Activated CD8-positive, alpha-beta memory T cell treated with anti-CD3 and anti-CD28 coated beads for 4 hours (primary cell): ENCODE measurements around the gene STX1A.

Experiments
- DNase-seq, 2 donors: peaks; one replicate each; pipeline ENCODE4 v3.0.0-alpha.2; 2020; ENCODE audit warnings: low read depth in 2 of 2

The STX1A gene

DNA sequence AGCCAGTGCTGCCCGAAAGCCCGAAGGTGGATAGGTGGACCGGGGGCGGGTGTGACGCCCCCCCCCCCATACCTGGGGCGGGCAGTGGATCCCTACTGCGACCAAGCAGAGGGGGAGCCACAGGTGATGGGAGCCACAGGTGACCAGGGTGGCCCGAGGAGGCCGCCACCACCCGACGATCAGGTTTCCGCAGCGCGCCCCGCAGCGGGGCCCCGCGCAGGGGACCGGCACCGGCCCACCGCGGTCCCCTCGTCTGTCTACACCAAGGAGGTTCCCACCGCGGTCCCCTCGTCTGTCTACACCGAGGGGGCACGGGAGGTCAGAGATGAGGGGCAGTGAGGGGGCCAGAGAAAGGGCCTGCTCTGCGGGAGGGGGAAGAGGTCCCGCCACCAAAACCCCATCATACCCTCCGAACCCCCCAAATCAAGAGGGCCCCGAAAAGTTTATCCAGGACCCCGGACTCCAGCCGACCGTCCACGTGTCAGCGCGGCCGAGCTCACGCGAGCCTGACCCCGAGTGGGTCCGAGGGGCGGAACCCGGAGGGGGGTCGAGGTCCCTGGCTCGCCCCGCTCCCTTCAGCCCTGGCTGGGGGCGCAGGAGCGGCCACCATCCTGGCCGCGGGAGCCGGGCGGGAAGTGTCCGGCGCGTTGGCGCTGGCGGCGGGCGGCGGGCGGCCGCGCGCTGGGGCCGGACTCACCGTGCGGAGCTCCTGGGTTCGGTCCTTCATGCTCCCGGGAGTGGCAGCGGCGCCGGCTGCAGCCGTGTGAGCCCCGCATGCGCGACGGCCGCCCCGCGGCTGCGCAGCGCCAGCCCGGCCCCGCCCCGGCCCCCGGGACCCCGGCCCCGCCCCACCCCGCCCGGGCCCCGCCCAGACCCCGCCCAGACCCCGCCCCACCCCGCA is at the start of gene STX1A:
STX1A (minus strand) TSS at position 765 of the 901 bp plus-strand sequence; CDS start at position 727, 38 bp downstream.
- DNase-seq = peak; percentile 31 to 50

DNA sequence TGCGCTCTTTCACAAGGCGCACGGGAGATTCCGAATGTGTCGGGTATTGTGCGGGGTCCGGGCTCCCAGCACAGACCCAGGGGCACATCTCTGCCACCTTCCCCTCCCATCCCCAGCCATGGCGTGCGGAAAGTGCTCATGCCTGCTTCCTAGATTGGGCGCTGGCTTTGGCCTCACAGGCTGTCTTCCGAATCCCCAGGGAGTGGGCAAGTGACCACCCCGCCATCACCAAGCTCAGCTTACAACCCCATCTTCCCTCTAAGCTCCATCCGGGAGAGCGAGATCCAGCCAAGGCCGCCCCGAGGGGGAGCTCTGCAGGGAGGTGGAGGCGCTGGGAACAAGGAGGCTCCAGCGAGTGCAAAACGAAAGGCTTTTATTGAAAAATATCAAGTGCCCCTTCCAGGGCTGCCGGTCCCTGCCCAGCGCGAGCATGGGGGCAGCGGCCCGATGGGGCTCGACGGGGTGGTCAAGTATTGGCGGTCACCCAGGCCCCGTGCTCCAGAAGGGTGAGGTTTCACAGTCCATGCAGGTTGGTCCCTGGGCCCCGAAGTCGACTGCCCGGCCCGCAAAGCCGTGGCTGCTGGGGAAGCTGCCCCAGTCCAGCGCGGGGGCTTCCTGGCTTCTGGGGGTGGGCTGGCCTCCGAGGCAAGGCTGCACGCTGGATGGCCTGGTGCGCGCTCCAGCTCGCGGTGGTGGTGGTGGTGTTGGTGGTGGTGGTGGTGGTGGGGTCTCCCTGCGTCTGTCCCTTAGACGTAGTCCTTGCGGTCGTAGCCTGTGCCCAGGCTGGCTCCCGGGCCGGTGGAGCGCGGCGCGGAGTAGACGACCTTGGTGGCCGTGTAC is 49.4 kb upstream of the STX1A start:
- DNase-seq = no peak

DNA sequence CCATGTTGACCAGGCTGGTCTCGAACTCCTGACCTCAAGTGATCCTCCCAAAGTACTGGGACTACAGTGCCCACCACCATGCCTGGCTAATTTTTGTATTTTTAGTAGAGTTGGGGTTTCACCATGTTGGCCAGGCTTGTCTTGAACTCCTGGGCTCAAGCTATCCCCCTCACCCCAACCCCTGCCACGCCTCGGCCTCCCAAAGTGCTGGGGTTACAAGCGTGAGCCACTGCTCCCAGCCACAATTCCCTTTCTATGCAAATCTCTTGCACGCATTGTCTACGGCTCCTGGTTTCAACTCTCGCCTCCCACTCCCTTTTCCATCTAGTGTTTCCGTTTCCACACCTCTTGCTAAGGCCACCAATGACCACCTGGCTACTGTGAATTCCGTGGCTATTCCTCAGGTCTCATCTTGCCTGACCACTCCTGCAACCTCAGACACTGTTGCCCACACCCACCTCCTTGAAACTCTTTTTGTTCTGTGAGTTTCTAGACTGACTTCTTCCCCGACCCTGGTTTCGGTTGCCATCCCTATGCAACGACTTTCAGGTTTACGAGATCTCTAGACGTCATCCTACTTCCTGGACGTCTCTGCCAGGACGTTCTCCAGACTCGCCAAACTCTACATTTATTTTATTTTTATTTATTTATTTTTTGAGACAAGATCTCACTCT is 47.2 kb upstream of the STX1A start:
- DNase-seq = no peak

DNA sequence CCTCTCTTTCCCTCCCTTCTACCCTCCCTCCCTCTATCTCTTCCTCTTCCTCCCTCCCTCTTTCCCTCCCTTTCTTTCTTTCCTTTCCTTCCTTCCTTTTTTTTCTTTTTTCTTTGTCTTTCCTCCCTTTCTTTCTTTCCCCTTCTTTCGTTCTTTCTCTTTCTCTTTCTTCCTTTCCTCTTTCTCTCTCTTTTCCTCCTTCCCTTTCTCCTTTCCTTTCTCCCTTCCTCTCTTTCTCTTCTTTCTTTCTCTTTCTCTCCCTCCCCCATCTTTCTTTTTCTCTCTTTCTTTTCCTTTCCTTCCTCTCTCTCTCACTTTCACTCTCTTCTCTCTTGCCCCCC is 43.2 kb upstream of the STX1A start:
- DNase-seq = no peak

DNA sequence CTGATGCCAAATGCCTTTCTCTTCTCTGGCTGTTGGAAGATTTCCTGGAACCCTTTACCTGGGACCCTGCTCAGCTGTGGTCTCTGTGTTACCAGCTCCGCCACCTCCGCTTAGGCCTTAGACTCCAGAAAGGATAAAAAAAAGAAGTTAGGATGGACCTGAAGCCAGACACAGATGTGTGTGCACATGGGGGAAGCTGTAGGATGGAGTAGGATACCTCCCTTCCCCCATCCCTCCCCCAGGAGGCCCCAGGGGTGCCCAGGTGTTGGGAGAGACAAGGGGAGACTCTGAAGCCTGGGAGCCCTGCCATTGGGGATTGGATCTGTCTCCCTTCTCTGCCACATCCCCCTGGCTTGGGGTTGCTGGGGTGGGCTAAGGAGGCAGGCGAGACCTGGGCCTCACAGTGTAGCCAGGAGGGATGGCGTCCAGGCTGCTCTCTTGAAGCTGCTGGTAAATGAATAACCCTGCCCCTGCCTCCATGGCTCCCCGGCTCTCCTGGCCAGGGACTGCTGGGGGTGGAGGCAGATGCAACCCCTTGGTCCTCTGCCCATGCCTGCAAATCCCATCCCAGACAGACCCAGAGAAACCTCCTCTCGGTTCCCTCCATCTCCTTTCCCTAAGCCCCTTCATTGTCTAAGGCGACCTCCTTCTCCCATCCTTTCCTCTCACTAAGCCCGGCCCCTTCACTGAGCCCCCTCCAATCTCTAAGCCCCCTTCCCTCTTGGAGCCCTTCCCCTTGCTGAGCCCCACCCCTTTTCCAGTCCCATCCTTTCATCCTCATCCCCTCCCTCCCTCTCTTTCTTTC is 42.6 kb upstream of the STX1A start:
- no peak for DNase-seq

DNA sequence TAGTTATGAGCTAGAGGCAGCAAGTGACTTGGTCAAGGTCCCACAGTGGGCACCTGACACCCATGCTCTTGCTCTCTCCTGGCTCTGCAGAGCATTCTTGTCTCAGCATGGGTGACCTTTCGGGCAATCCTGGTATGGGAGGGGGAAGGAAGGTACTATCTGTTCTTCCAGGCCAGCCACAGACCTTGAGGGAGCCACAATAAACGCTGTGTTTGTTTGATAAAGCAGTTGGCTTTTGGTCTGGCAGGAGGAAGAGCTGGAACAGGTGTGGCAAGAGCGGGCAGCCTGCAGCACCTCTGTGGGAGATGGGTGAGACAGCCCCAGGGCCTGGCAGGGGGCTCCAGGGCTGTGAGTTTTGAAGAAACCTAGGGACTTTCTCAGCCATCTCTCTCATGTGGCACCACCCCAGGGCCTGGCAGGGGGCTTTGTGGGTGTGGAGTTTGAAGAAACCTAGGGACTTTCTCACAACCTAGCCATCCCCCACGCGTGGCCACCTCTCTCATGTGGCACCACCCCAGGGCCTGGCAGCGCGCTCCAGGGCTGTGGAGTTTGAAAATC is 39.2 kb upstream of the STX1A start:
- no peak for DNase-seq

DNA sequence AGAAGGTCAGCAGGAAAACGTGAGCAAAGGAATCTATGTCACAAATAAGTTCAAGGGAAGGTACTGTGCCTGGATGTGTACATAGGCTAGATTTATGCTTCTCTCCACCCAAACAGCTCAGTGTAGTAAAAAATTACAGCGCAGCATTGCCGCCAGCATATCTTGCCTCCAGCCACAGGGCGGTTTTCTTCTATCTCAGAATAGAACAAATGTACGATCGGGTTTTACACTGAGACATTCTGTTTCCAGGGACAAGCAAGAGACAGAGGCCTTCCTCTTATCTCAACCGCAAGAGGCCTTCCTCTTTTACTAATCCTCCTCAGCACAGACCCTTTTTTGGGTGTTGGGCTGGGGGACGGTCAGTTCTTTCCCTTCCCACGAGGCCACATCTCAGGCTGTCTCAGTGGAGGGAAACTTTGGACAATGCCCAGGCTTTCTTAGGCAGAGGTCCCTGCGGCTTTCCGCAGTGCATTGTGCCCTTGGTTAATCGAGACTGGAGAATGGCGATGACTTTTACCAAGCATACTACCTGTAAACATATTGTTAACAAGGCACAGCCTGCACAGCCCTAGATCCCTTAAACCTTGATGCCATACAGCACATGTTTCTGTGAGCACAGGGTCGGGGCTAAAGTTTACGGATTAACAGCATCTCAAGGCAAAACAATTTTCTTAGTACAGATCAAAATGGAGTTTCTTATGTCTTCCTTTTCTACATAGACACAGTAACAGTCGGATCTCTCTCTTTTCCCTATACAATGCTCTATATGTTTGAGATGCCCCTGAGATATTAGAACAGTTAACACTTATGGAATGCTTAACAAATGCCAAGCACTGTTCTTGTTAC is 30.7 kb upstream of the STX1A start:
- no peak for DNase-seq

DNA sequence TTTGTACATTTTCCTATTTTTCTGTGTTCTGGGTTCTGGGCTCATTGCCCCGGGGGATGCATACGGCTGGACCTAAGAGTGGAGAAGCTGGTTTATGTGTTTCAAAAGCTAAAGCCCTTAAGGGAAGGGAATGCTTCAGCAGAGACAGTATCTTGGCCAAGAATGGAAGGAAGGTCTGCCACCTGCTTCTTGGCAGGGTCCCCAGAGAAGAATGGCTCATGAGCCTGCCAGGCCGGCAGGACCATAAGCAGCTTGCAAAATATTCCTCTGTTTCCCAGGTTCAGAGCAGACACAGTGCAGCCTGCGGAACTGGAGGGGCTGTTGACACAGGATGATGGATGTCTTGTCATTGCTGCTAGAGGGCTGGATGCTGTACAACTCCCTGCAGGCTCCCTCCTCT is 26.9 kb upstream of the STX1A start:
- no peak for DNase-seq

DNA sequence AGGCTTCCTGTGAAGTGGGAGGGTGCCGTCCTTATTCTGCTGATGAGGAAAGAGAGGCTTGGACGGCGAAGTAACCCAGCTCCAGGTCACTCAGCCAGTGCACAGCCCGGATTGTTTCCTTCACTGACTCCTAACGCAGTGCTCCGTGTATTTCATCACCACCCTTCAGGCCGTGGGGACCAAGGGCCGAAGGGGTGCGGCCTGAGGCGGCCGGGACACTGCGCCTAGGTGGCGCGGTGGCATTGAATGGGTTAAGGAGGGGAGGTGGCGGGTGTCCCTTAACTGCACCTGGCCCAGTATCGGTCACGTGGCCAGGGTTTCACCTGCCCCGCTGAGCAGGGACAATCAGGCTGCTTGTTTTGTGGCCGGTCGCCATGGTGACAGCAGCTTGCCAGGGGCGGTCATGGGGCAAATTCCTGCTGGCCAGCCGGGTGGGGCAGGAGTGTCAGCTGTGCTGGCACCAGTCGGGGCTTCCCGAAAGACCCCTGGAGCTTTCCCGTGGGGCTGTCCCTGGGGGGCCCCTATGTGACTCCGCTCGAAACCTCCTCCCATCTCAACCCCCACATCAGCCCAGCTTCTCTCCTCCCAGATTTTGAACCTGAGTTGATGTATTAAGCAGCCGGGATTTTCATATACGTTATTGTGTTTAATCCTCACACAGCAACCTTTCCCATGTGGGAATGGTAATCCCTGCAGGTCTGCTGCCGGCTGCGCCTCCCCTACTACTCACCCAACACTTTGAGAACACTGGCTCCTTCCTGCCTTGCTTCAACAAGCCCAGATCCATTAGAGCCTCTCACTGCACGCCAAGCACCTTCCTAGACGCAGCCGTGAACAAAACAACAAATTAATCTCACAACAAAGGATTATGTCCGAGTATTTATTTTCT is 23.5 kb upstream of the STX1A start:
- no peak for DNase-seq

DNA sequence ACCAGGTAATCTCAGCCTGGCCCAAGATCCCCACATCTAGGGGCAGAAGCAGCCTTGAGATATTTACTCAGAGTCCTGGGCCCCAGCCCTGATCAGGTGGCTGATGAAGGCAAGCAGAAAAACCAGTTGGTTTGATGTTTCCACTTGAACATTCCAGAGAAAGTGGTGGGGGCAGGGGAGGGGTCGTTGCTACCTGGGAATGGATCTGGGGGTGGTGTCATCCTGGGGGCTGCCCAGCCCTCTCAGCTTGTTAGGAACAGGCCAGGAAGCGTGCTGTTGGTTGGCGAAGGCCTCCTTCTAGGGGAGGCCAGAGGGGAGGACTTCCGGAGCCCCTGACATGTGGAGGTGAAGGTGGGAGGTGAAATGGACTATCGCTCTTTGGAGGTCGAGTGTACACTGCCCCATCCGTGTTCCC is 22.9 kb upstream of the STX1A start:
- DNase-seq = no peak

DNA sequence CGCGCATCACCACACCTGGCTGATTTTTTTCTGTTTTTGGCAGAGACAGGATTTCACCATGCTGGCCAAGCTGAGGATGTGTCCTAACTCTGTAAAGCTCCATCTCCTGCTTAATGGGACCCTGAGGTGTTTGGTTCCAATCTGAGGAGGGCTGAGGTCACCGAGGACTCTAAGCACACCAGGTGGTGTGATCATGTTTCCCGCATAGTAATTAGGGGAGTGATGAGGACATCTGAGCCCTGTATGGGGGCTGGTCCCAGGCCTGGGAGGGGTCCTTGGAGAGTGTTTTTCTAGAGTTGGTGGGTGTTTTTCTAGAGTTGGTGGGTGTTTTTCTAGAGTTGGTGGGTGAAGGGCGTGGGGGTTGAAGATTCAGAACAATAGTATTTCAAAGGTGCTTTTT is 22.1 kb upstream of the STX1A start:
- DNase-seq = no peak

DNA sequence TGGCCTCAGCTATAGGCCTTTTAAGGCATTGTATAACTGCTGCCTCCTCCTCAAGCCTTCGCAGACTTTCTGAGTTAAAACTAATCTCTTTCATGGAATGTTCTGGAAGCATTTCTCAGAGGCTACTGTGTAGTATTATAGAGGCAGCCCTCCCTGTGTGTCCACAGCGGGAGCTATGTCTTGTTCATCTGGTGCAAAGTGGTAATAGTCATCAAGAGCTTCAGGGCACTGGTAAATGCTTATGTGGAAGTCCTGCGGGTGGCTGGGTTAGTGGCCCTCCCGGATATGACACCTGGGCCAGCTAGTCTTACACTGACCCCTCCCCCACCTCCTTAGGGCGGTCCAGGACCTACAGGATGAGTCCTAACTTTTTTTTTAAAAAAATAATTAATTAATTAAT is 21.3 kb upstream of the STX1A start:
- no peak for DNase-seq

DNA sequence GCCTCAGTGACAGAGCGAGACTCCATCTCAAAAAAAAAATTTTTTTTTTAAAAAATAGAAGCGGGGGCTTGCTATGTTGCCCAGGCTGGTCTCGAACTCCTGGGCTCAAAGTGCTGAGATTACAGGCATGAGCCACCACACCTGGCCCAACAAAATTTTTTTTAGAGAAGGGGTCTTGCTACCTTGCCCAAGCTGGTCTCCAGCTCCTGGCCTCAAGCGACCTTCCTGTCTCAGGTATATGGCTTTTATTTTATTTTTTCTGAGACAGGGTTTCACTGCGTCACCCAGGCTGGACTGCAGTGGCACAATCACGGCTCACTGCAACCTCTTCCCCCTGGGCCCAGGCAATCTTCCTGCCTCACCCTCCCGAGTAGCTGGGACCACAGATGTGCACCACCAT is 20.7 kb upstream of the STX1A start:
- DNase-seq = no peak

DNA sequence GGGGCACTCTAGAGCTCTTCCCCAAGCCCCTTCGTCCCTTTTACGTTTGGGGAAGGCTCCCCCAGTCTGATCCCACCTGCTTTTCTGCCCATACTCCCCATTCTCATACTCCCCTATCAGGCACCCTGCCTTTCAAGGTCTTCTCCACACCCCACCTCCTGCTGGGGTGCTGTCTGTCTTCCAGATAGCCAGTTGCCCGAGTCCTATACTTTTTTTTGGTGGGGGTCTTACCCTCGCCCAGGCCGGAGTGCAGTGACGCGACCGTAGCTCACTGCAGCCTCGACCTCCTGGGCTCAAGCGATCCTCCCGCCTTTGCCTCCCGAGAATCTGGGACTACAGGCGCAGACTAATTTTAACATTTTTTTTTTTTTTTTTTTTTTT is 19.9 kb upstream of the STX1A start:
- DNase-seq = no peak

DNA sequence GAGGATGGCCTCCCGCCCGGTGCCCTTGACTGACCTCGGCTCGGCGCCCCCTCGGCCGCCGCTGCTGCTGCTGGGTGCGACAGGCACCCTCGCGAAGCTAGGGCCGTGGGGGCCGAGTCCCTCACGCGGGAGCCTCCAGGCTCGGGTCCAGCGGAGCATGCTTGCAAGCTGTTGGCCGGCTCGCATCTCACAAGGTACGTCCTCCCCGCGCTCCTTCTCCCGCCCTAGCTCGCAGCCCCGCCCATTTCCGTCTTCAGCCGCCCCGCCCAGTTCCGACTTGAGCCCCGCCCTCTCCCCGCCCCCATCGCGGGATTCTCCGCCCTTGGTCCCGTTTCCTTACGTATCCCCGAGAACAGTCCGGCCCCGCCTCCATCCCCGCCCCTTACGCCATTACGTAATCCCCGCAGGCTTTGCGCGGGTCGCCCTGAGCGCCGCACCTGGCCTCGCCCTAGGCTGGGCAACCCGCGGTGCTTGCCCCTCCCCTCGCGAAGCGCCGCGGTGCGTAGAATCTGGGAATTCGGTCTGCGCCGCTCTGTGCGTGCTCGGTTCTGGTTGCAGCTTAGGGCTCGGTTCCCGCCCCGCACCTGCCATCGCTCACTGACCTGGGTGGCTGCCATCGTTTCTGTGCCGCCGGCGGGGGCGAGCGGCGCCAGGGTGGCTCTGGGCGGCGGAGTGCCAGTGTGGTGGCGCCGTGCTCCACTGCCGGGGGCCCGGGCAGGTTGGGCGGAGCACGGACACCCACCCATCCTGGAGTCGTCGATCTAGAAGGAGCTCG is 19.3 kb upstream of the STX1A start, which contains the start of gene ABHD11:
ABHD11 (minus strand) TSS at position 191 of the 775 bp plus-strand sequence; CDS start at position 159, 32 bp downstream.
- peak; percentile 98 to 99 for DNase-seq

DNA sequence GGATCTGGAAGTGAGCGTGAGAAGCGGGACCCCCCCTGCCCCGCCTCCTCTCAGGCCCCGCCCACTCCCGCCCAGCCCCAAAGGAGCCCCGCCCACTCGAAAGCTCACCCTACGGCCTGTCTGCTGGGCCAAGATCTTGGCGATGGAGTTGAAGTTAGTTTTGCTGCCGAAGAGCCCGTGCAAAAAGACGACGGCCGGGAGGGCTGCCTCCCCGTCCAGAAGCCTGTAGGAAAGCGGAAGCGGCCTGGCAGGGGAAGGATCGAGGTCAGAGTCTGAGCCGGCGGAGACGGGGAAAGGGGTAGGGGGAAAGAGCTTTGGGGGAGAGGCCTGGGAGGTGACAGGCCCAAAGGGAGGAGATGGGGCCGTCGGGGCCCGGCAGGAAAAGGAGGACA is 18.7 kb upstream of the STX1A start:
- DNase-seq = peak in 1 of 2 donors; percentile 39

DNA sequence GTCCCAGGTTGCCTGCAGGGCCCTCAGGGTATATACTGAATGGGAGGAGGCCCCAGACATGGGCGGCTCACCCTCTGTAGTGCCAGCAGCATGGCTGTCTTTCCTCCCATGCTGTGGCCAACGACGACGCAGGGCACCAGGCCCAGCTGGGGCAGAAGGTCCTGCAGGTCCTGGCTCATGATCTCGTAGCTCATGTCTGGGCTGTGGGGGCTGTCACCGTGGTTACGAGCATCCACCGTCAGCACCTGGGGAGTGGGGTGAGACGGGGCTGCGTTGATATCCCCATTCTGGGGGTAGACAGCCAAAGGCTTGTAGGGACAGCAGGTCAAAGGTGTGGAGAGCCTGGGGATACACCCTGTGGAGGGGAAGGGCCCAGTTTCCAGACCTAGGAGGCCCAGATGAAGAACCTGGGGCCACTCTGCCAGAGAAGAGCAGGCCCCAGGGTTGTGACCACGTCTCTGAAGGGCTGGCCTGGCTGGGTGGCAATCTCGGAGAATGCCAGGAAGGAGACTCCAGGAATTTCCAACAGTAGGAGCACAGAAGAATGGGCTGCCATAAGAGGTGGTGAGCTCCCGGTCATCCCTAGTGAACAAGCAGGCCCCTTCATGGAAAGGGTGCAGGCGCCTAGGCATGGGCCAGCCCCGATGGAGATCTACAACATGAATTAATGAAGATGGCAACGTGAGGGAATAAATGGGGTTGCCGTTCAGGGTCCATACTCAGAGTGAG is 18.2 kb upstream of the STX1A start:
- no peak for DNase-seq

DNA sequence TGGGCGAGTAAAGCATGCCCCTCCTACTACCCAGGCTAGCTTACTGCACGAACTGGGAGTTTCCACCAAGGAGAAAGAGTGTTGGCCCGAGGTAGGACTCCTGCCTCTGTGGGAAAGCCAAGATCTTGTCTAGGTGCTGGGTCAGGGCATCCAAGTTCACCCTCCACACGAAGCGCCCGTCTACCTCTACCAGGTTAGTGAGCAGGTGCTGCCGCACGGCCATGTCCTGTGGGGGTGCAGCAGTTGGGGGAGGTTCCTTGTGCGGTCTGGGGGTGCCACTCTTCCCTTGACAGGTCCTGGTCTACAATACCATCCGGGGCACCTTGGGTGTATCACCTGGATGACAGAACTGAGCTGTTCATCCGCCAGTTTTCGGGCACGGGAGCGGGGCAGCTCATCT is 17.4 kb upstream of the STX1A start:
- DNase-seq = no peak
